ENCODE results near the gene DMRT2. TPM values are rescaled to one million over a fixed set of nuclear protein-coding genes. Genes with fewer than 3 reads are reported as not detected.
A peak's percentile ranks its signal among the peaks of the same experiment; 100 is the strongest.

DMRT2 gene
- total RNA-seq, 1 experiment from 2014 or later = 0.61 TPM

- H3K36me3 Mint-ChIP-seq (ENCODE audit: insufficient read depth, unreplicated experiment) = no peaks in the 10 kb centered on the region
- no peak overlapping the region for H3K4me3 ChIP-seq (ENCODE audit: low read depth, low read length)
- peak; percentile 89 to 92 for TF ChIP-seq CTCF (IDR thresholded peaks at IDR 0.05; ENCODE audit: insufficient read depth in 1 of 2, low read depth in 1 of 2, low read length in 1 of 2, severe bottlenecking in 1 of 2, unreplicated experiment in 1 of 2)
- no peaks in the 10 kb centered on the region for H3K9me3 ChIP-seq
- no peaks in the 10 kb centered on the region for H3K4me1 Mint-ChIP-seq (ENCODE audit: low read depth, unreplicated experiment)
- POLR2A ChIA-PET = no interaction called here
- H3K27me3 Mint-ChIP-seq (ENCODE audit: insufficient read depth, unreplicated experiment) = peaks cover 3% of the 10 kb centered on the region
- H3K27me3 ChIP-seq (replicated peaks; ENCODE audit: control insufficient read depth, insufficient read depth, low read length) = no peaks in the 10 kb centered on the region
- CTCF ChIA-PET = interaction anchor here (0.6 to 2.1 kb wide), 12 partner anchors 11 to 177 kb away, joined by 3 to 13 read pairs (median 4); no protein-coding TSS in a partner anchor
- no peaks in the 10 kb centered on the region for H3K4me1 ChIP-seq
- BruUV-seq (replicated peaks) = no TSS peak
- H3K9me3 Mint-ChIP-seq (ENCODE audit: unreplicated experiment) = no peaks in the 10 kb centered on the region
- no peak overlapping the region for H3K4me3 Mint-ChIP-seq (ENCODE audit: unreplicated experiment)
- no peak overlapping the region for H3K27ac Mint-ChIP-seq (ENCODE audit: unreplicated experiment)
- no peaks in the 10 kb centered on the region for H3K36me3 ChIP-seq (ENCODE audit: control insufficient read depth, insufficient read depth, low read length)
- intact Hi-C loops (cut with micrococcal nuclease; ENCODE audit: unreplicated experiment) = loop anchor here (1.0 to 10.0 kb wide), 5 partner anchors 97 to 664 kb away; no protein-coding TSS in a partner anchor
- DNase-seq = peak; percentile 56 to 81
These were observed 41.0 kb upstream of the DMRT2 start for GRCh38 chr9:1009101-1009707.

GRCh38 chr9:1013021-1013420 is 37.1 kb upstream of the DMRT2 start:
- no peak overlapping the region for H3K27ac Mint-ChIP-seq (ENCODE audit: unreplicated experiment)
- ChIA-PET POLR2A (no interaction called here), CTCF (interaction anchor here (0.5 kb wide), 1 partner anchor 20 kb away, joined by 6 read pairs; no protein-coding TSS in a partner anchor)
- Histone ChIP-seq H3K9me3 (no peaks in the 10 kb centered on the region), H3K4me1 (no peaks in the 10 kb centered on the region), H3K36me3 (ENCODE audit: control insufficient read depth, insufficient read depth, low read length) (no peaks in the 10 kb centered on the region), H3K4me3 (ENCODE audit: low read depth, low read length) (no peak overlapping the region), H3K27me3 (replicated peaks; ENCODE audit: control insufficient read depth, insufficient read depth, low read length) (no peaks in the 10 kb centered on the region)
- DNase-seq = no peak
- intact Hi-C loops (cut with micrococcal nuclease; ENCODE audit: unreplicated experiment) = no loop called here
- no peaks in the 10 kb centered on the region for H3K9me3 Mint-ChIP-seq (ENCODE audit: unreplicated experiment)
- no peaks in the 10 kb centered on the region for H3K4me1 Mint-ChIP-seq (ENCODE audit: low read depth, unreplicated experiment)
- H3K4me3 Mint-ChIP-seq (ENCODE audit: unreplicated experiment) = no peak overlapping the region
- no peaks in the 10 kb centered on the region for H3K36me3 Mint-ChIP-seq (ENCODE audit: insufficient read depth, unreplicated experiment)
- H3K27me3 Mint-ChIP-seq (ENCODE audit: insufficient read depth, unreplicated experiment) = peaks cover 3% of the 10 kb centered on the region
- TF ChIP-seq CTCF (IDR thresholded peaks at IDR 0.05; ENCODE audit: insufficient read depth in 1 of 2, low read depth in 1 of 2, low read length in 1 of 2, severe bottlenecking in 1 of 2, unreplicated experiment in 1 of 2) = no peak
- BruUV-seq (replicated peaks) = no TSS peak

- POLR2A ChIA-PET = no interaction called here
- Mint-ChIP-seq H3K4me1 (ENCODE audit: low read depth, unreplicated experiment) (no peaks in the 10 kb centered on the region), H3K4me3 (ENCODE audit: unreplicated experiment) (no peak overlapping the region), H3K27me3 (ENCODE audit: insufficient read depth, unreplicated experiment) (peaks cover 8% of the 10 kb centered on the region), H3K9me3 (ENCODE audit: unreplicated experiment) (no peaks in the 10 kb centered on the region), H3K27ac (ENCODE audit: unreplicated experiment) (no peak overlapping the region), H3K36me3 (ENCODE audit: insufficient read depth, unreplicated experiment) (no peaks in the 10 kb centered on the region)
- TF ChIP-seq CTCF (IDR thresholded peaks at IDR 0.05; ENCODE audit: insufficient read depth in 1 of 2, low read depth in 1 of 2, low read length in 1 of 2, severe bottlenecking in 1 of 2, unreplicated experiment in 1 of 2) = no peak
- H3K4me3 ChIP-seq (ENCODE audit: low read depth, low read length) = no peak overlapping the region
- CTCF ChIA-PET = no interaction called here
- H3K27me3 ChIP-seq (replicated peaks; ENCODE audit: control insufficient read depth, insufficient read depth, low read length) = no peaks in the 10 kb centered on the region
- no peak for DNase-seq
- H3K36me3 ChIP-seq (ENCODE audit: control insufficient read depth, insufficient read depth, low read length) = no peaks in the 10 kb centered on the region
- no TSS peak for BruUV-seq (replicated peaks)
- no peaks in the 10 kb centered on the region for H3K4me1 ChIP-seq
- intact Hi-C loops (cut with micrococcal nuclease; ENCODE audit: unreplicated experiment) = no loop called here
- H3K9me3 ChIP-seq = no peaks in the 10 kb centered on the region
These were observed 35.9 kb upstream of the DMRT2 start for GRCh38 chr9:1014225-1014624.

Data from Caco-2 (cell line).